ENCODE results near the gene FGF8.

FGF8 gene

GRCh38 chr10:101773923-101774588 lies 1.9 kb downstream of the FGF8 start:
- H3K4me3 ChIP-seq (replicated peaks in 1 of 2; ENCODE audit: low read depth in 2 of 2, low read length in 2 of 2) = no peak overlapping the region
- no peak for DNase-seq (ENCODE audit: low read depth in 2 of 2)
- TF ChIP-seq CTCF (IDR thresholded peaks at IDR 0.05; ENCODE audit: low read depth, low read length) = no peak

- no peak for TF ChIP-seq CTCF (IDR thresholded peaks at IDR 0.05; ENCODE audit: low read depth, low read length)
- no peak for DNase-seq (ENCODE audit: low read depth in 2 of 2)
- no peak overlapping the region for H3K4me3 ChIP-seq (replicated peaks in 1 of 2; ENCODE audit: low read depth in 2 of 2, low read length in 2 of 2)
Observed at GRCh38 chr10:101772895-101773761, 2.8 kb downstream of the FGF8 start.

GRCh38 chr10:101772017-101772894 lies 3.7 kb downstream of the FGF8 start:
- TF ChIP-seq CTCF (IDR thresholded peaks at IDR 0.05; ENCODE audit: low read depth, low read length) = no peak
- H3K4me3 ChIP-seq (replicated peaks in 1 of 2; ENCODE audit: low read depth in 2 of 2, low read length in 2 of 2) = no peak overlapping the region

GRCh38 chr10:101771380-101771779 lies 4.5 kb downstream of the FGF8 start:
- H3K4me3 ChIP-seq (replicated peaks in 1 of 2; ENCODE audit: low read depth in 2 of 2, low read length in 2 of 2) = no peak overlapping the region
- TF ChIP-seq CTCF (IDR thresholded peaks at IDR 0.05; ENCODE audit: low read depth, low read length) = no peak
- no peak for DNase-seq (ENCODE audit: low read depth in 2 of 2)

More at GRCh38 chr10:101772017-101772894, 3.7 kb downstream of the FGF8 start:
- DNase-seq (ENCODE audit: low read depth in 2 of 2) = no peak

GRCh38 chr10:101770331-101771215 lies 5.3 kb downstream of the FGF8 start:
- no peak overlapping the region for H3K4me3 ChIP-seq (replicated peaks in 1 of 2; ENCODE audit: low read depth in 2 of 2, low read length in 2 of 2)
- no peak for DNase-seq (ENCODE audit: low read depth in 2 of 2)
- no peak for TF ChIP-seq CTCF (IDR thresholded peaks at IDR 0.05; ENCODE audit: low read depth, low read length)
